Nephron (organoid): Measurements from ENCODE around the gene SRGAP2.
"Not testable (repeated sequence)": the region's sequence is repeated elsewhere in the genome, so short reads cannot be mapped to it uniquely, and the experiment has no call there.

ENCODE experiments used
- H3K27ac Mint-ChIP-seq, 3 experiments: 2 replicates each; pipeline ENCODE4 v1.8.0; 2020; ENCODE audit warnings: mixed read lengths in 3 of 3, mild to moderate bottlenecking in 2 of 3, moderate library complexity in 1 of 3
- H3K27me3 Mint-ChIP-seq: 2 replicates; pipeline ENCODE4 v1.8.0; 2021; ENCODE audit warnings: low read depth, mild to moderate bottlenecking, moderate library complexity, mixed read lengths
- H3K36me3 Mint-ChIP-seq: 2 replicates; pipeline ENCODE4 v1.8.0; 2020; ENCODE audit warnings: low read depth, mixed read lengths
- H3K4me1 Mint-ChIP-seq: 2 replicates; pipeline ENCODE4 v1.8.0; 2020; ENCODE audit warnings: mixed read lengths
- H3K4me3 Mint-ChIP-seq, 3 experiments: 2 replicates each; pipeline ENCODE4 v1.8.0; 2020; ENCODE audit warnings: mild to moderate bottlenecking in 3 of 3, mixed read lengths in 3 of 3, moderate library complexity in 2 of 3
- H3K9me3 Mint-ChIP-seq: 2 replicates; pipeline ENCODE4 v1.8.0; 2020; ENCODE audit warnings: mixed read lengths

The SRGAP2 gene

GRCh38 chr1:206250953-206251681 lies 47.8 kb downstream of the SRGAP2 start:
- H3K27ac Mint-ChIP-seq, H3K9me3 Mint-ChIP-seq, H3K36me3 Mint-ChIP-seq, H3K27me3 Mint-ChIP-seq, H3K4me3 Mint-ChIP-seq, H3K4me1 Mint-ChIP-seq: not testable (repeated sequence)

DNA sequence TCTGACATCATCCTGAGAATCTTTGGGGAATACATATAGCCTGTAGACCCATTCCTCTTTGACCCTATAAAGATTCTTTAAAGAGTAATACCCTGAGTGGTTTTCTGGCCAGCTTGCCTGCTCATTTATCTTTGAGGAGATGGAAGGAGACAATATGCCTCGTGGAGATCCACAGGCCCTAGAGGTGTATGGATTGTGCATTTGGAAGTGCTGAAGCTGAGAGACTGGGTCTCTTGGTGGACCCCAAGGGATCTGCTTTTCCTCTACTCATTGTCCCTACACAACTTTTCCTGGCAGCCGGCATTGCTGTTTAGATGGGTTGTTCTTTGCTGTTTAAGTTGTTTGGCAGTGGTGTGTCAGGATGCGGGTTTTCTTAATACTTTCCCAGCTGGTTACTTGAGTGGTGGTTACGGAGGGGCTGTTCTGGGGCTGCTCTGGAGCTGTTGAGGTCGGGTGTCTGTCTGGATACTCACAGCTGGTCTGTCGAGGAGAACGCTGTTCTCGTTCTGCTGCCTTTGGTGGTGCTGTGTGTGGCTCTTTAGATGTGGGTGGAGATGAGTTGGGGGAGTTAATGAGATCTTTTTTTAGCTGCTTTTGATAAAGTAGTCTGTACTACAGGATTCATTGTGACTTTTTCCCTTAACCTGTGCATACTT lies 49.5 kb downstream of the SRGAP2 start:
- H3K4me1 Mint-ChIP-seq, H3K9me3 Mint-ChIP-seq, H3K4me3 Mint-ChIP-seq: not testable (repeated sequence)

More for the DNA sequence above, 49.5 kb downstream of the SRGAP2 start:
- not testable (repeated sequence) for H3K36me3 Mint-ChIP-seq, H3K27me3 Mint-ChIP-seq
- peak overlapping the region; percentile 45 to 78 (median 60) for H3K27ac Mint-ChIP-seq
